GM12878 (cell line): ENCODE data around the gene TMEM79. TPM values are rescaled to one million over a fixed set of nuclear protein-coding genes. Genes with fewer than 3 reads are reported as not detected.

Experiments
- BCL3 ChIP-seq: IDR thresholded peaks from 2 replicates; pipeline ENCODE4 v1.6.1; 2011; ENCODE audit warnings: borderline replicate concordance, low read depth, mild to moderate bottlenecking, moderate library complexity, low read length; ENCODE audit not compliant: insufficient read depth, poor library complexity, severe bottlenecking
- CHD1 ChIP-seq: IDR thresholded peaks from 2 replicates; pipeline ENCODE4 v1.6.1; 2012; ENCODE audit warnings: low read depth, low read length, improper control_type of control experiment
- CHD2 ChIP-seq: IDR thresholded peaks from 2 replicates; pipeline ENCODE4 v1.6.1; 2011; ENCODE audit warnings: low read depth, low read length, improper control_type of control experiment, borderline replicate concordance
- EZH2 ChIP-seq: IDR thresholded peaks from 2 replicates; pipeline ENCODE4 v1.6.1; 2012; ENCODE audit warnings: low read depth, mild to moderate bottlenecking, control low read depth, inconsistent platforms, low read length, borderline replicate concordance; ENCODE audit not compliant: control insufficient read depth
- HSF1 ChIP-seq: fragments of 150-350 bp; IDR thresholded peaks from 2 replicates; pipeline ENCODE4 v1.6.1; 2014; ENCODE audit warnings: mild to moderate bottlenecking, low read depth, low read length
- KAT2A ChIP-seq: conservative IDR thresholded peaks from 2 replicates; pipeline ENCODE4 v1.6.1; 2011; ENCODE audit warnings: low read depth, low read length; ENCODE audit not compliant: control insufficient read depth
- MTA3 ChIP-seq: IDR thresholded peaks from 2 replicates; pipeline ENCODE4 v1.6.1; 2012; ENCODE audit warnings: low read length, inconsistent platforms, borderline replicate concordance
- NBN ChIP-seq: fragments of 450-650 bp; IDR thresholded peaks from 2 replicates; pipeline ENCODE4 v1.6.1; 2016
- NFYA ChIP-seq: IDR thresholded peaks from 2 replicates; pipeline ENCODE4 v1.6.1; 2011; ENCODE audit warnings: low read depth, mild to moderate bottlenecking, low read length, improper control_type of control experiment, borderline replicate concordance
- NR2C2 ChIP-seq: IDR thresholded peaks from 2 replicates; pipeline ENCODE4 v1.6.1; 2011; ENCODE audit warnings: borderline replicate concordance, low read depth; ENCODE audit not compliant: control insufficient read depth, insufficient read length
- PKNOX1 ChIP-seq: fragments of 450-650 bp; IDR thresholded peaks from 2 replicates; pipeline ENCODE4 v1.6.1; 2016; ENCODE audit warnings: mild to moderate bottlenecking
- POLR2AphosphoS5 ChIP-seq: IDR thresholded peaks from 2 replicates; pipeline ENCODE4 v1.6.1; 2011; ENCODE audit warnings: mild to moderate bottlenecking, low read length, inconsistent platforms
- PRDM15 ChIP-seq: fragments of 450-650 bp; formaldehyde crosslinking; IDR thresholded peaks from 2 replicates; pipeline ENCODE4 v1.4.0; 2020; ENCODE audit warnings: mild to moderate bottlenecking, moderate library complexity
- RAD21 ChIP-seq: IDR thresholded peaks from 2 replicates; pipeline ENCODE4 v1.6.1; 2011; ENCODE audit warnings: mild to moderate bottlenecking, low read depth, low read length, moderate library complexity; ENCODE audit not compliant: insufficient read depth
- REST ChIP-seq: IDR thresholded peaks from 2 replicates; pipeline ENCODE4 v1.6.1; 2012; ENCODE audit warnings: mild to moderate bottlenecking, low read depth, low read length
- SMARCA5 ChIP-seq: fragments of 450-650 bp; IDR thresholded peaks from 2 replicates; pipeline ENCODE4 v1.6.1; 2017; ENCODE audit warnings: mild to moderate bottlenecking
- SPI1 ChIP-seq: IDR thresholded peaks from 2 replicates; pipeline ENCODE4 v1.6.1; 2011; ENCODE audit warnings: low read depth, mild to moderate bottlenecking, low read length, moderate library complexity, borderline replicate concordance; ENCODE audit not compliant: insufficient read depth
- SUZ12 ChIP-seq: fragments of 200-600 bp; sonication (generic); IDR thresholded peaks from one replicate; pipeline ENCODE4 v1.6.1; 2018; ENCODE audit warnings: antibody characterized with exemption, mild to moderate bottlenecking; ENCODE audit not compliant: unreplicated experiment
- polyA plus RNA-seq, 11 experiments: library from polyadenylated mRNA; depleted of rRNA in 4 of 11; unstranded in 6 of 11; stranded (reverse) in 5 of 11; fragments of >200 nt; fragmentation: Nextera tagmentation in 4 of 11; fragmentation: Illumina TruSeq in 1 of 11; extraction: Ambion mirVana in 4 of 11; extraction: Trizol in 1 of 11; gene quantifications; 1 replicate in 1 of 11; 2 replicates in 10 of 11; pipeline versions ENCODE4 v1.2.1 to v1.2.3, GENCODE V29; 2011 to 2016; ENCODE audit warnings: inconsistent platforms in 2 of 11, missing spikeins in 2 of 11, low read depth in 1 of 11
- total RNA-seq, 4 experiments: library from RNA; depleted of rRNA in 3 of 4; stranded (reverse); fragments of >200 nt in 3 of 4; fragmentation: Illumina TruSeq in 1 of 4; extraction: Trizol in 1 of 4; gene quantifications; 2 replicates each; pipeline versions ENCODE4 v1.2.1 to v1.2.3, GENCODE V29; 2013 to 2021

The TMEM79 gene
- total and polyA plus RNA-seq, 10 of the 15 experiments (the other 5 are each of a cell fraction or from before 2014, with no cell fraction given), result 0.47 to 5.2 (median 3.8) TPM

- TF ChIP-seq PKNOX1, result peak; percentile 75
- TF ChIP-seq NR2C2, result no peak
- no peak for TF ChIP-seq BCL3
- no peak for TF ChIP-seq NFYA
- no peak for TF ChIP-seq SPI1
- TF ChIP-seq PRDM15 (CRISPR knock-in tag), result no peak
- no peak for TF ChIP-seq EZH2
- TF ChIP-seq RAD21, result no peak
- TF ChIP-seq KAT2A, result no peak
- TF ChIP-seq POLR2AphosphoS5, result peak; percentile 34; the same call in 1 of the 2 replicates
- no peak for TF ChIP-seq CHD1
- 0 out of 2 replicates have a peak, but pooled peaks have one; percentile 13 for TF ChIP-seq NBN
- no peak for TF ChIP-seq HSF1
- no peak for TF ChIP-seq SMARCA5
- TF ChIP-seq CHD2, result peak; percentile 38; the same call in 1 of the 2 replicates
- no peak for TF ChIP-seq SUZ12
- no peak for TF ChIP-seq MTA3
- TF ChIP-seq REST, result no peak
Measured at GRCh38 chr1:156281281-156281680, 2.8 kb upstream of the TMEM79 start (continued).
